Endothelial cell of umbilical vein (primary cell): Measurements from ENCODE around the gene KCTD20. TPM values are rescaled to one million over a fixed set of nuclear protein-coding genes. Genes with fewer than 3 reads are reported as not detected.

Source experiments
- BruUV-seq: library from RNA; stranded (reverse); fragments of 400-500 nt; replicated peaks from 2 replicates; lab custom pipeline; 2021; lab: Mats Ljungman, UMichigan
- CTCF ChIA-PET: fragments of 300-600, 350-600 bp; sonication (Branson Sonifier 250); formaldehyde crosslinking; loops from one replicate; lab custom pipeline; 2021; ENCODE audit warnings: antibody characterized with exemption, inconsistent platforms; lab: Charles Lee
- POLR2A ChIA-PET: fragments of 300-600, 350-600 bp; sonication (Branson Sonifier 250); formaldehyde crosslinking; loops from one replicate; lab custom pipeline; 2021; ENCODE audit warnings: antibody characterized with exemption, inconsistent platforms; lab: Charles Lee
- DNase-seq: peaks from one replicate; pipeline ENCODE4 v3.0.0-alpha.2; 2011; ENCODE audit warnings: low read depth, low spot score
- FAIRE-seq: peaks from 2 replicates; lab custom pipeline; 2011; peaks lifted over from hg19 to GRCh38; lab: Jason Lieb, UNC
- H2AFZ ChIP-seq: 2 replicates; pipeline ENCODE4 v1.6.0; 2012; ENCODE audit warnings: low read depth, low read length, control low read depth, inconsistent platforms
- H3K27ac ChIP-seq: 2 replicates; pipeline ENCODE4 v1.5.1; 2011; ENCODE audit warnings: low read depth, mild to moderate bottlenecking, control low read depth, low read length, moderate library complexity; ENCODE audit not compliant: insufficient read depth
- H3K27me3 ChIP-seq, 2 experiments: 2 replicates each; pipeline versions ENCODE4 v1.6.0 to v1.6.1; 2011; ENCODE audit warnings: low read length in 2 of 2, mixed read lengths in 1 of 2; ENCODE audit not compliant: control insufficient read depth in 2 of 2, insufficient read depth in 2 of 2
- H3K36me3 ChIP-seq, 2 experiments: 2 replicates in 1 of 2; 3 replicates in 1 of 2; pipeline ENCODE4 v1.5.1; 2011; ENCODE audit warnings: low read length in 2 of 2, mild to moderate bottlenecking in 1 of 2, moderate library complexity in 1 of 2; ENCODE audit not compliant: control insufficient read depth in 2 of 2, insufficient read depth in 2 of 2; ENCODE audit errors: extremely low read depth in 1 of 2
- H3K4me1 ChIP-seq: 3 replicates; pipeline ENCODE4 v1.5.1; 2011; ENCODE audit warnings: mild to moderate bottlenecking, low read length; ENCODE audit not compliant: control insufficient read depth, insufficient read depth; ENCODE audit errors: extremely low read depth
- H3K4me2 ChIP-seq: 2 replicates; pipeline ENCODE4 v1.6.1; 2011; ENCODE audit warnings: low read length, control low read depth, mixed read lengths; ENCODE audit not compliant: insufficient read depth
- H3K4me3 ChIP-seq, 3 experiments: fragments of 200-600 bp in 1 of 3; sonication (generic), shearing (Covaris generic) in 1 of 3; replicated peaks in 1 of 3; 2 replicates each; pipeline ENCODE4 v1.5.1; 2011 to 2016; ENCODE audit warnings: control low read depth in 3 of 3, low read length in 3 of 3, mild to moderate bottlenecking in 2 of 3, inconsistent platforms in 1 of 3, low read depth in 1 of 3, moderate library complexity in 1 of 3; ENCODE audit not compliant: insufficient read depth in 1 of 3
- H3K79me2 ChIP-seq: 2 replicates; pipeline ENCODE4 v1.6.0; 2012; ENCODE audit warnings: low read length, inconsistent platforms; ENCODE audit not compliant: control insufficient read depth, insufficient read depth
- H3K9ac ChIP-seq: replicated peaks from 2 replicates; pipeline ENCODE3; 2011; ENCODE audit warnings: low read length, control low read depth; ENCODE audit not compliant: insufficient read depth; ENCODE audit errors: extremely low read depth
- H3K9me1 ChIP-seq: replicated peaks from 3 replicates; pipeline ENCODE4 v1.6.0; 2011; ENCODE audit warnings: mild to moderate bottlenecking, low read length; ENCODE audit not compliant: control insufficient read depth, insufficient read depth; ENCODE audit errors: extremely low read depth
- H3K9me3 ChIP-seq: replicated peaks from 2 replicates; pipeline ENCODE4 v1.5.1; 2012; ENCODE audit warnings: low read length, inconsistent platforms; ENCODE audit not compliant: control insufficient read depth, insufficient read depth
- H4K20me1 ChIP-seq: replicated peaks from 2 replicates; pipeline ENCODE3; 2011; ENCODE audit warnings: mild to moderate bottlenecking, low read length; ENCODE audit not compliant: control insufficient read depth, insufficient read depth; ENCODE audit errors: extremely low read depth
- FOS ChIP-seq: IDR thresholded peaks from 2 replicates; pipeline ENCODE4 v1.6.1; 2011; ENCODE audit warnings: mild to moderate bottlenecking, low read length, moderate library complexity, borderline replicate concordance; ENCODE audit not compliant: insufficient read depth
- GATA2 ChIP-seq: IDR thresholded peaks from 2 replicates; pipeline ENCODE4 v1.7.0; 2011; ENCODE audit warnings: low read depth, mild to moderate bottlenecking, moderate library complexity, mixed read lengths, low read length; ENCODE audit not compliant: insufficient read length, insufficient read depth
- MYC ChIP-seq: IDR thresholded peaks from one replicate; pipeline ENCODE4 v1.6.1; 2011; ENCODE audit warnings: mild to moderate bottlenecking, low read depth, low read length
- POLR2AphosphoS5 ChIP-seq: IDR thresholded peaks from 2 replicates; pipeline ENCODE4 v1.6.1; 2012; ENCODE audit warnings: low read depth, mild to moderate bottlenecking, control low read depth, low read length, moderate library complexity; ENCODE audit not compliant: insufficient read depth
- dilution Hi-C: fragments of 300-500 bp; cut with MboI; formaldehyde crosslinking; loops from one replicate; pipeline ENCODE4 v1.15.0; 2019; ENCODE audit warnings: low sequenced_read_pairs; ENCODE audit not compliant: extremely low pct_ligation_motif_present
- intact Hi-C: fragments of 100-400 bp; cut with micrococcal nuclease; formaldehyde crosslinking; loops from one replicate; pipeline ENCODE4 v1.10.0; 2022
- polyA plus RNA-seq, 4 experiments: library from polyadenylated mRNA; depleted of rRNA in 3 of 4; stranded (reverse) in 3 of 4; unstranded in 1 of 4; fragments of >200 nt; gene quantifications; 2 replicates each; pipeline versions ENCODE4 v1.2.1 to v1.2.3, GENCODE V29; 2011 to 2012; ENCODE audit warnings: missing spikeins in 1 of 4
- total RNA-seq: library from RNA; stranded (reverse); gene quantifications from 2 replicates; pipeline ENCODE4 v1.2.3, GENCODE V29; 2021

Gene KCTD20
- total and polyA plus RNA-seq, 2 donors (not counting 3 experiments of a cell fraction or from before 2014, with no cell fraction given) = 26.2 to 47.2 TPM

DNA sequence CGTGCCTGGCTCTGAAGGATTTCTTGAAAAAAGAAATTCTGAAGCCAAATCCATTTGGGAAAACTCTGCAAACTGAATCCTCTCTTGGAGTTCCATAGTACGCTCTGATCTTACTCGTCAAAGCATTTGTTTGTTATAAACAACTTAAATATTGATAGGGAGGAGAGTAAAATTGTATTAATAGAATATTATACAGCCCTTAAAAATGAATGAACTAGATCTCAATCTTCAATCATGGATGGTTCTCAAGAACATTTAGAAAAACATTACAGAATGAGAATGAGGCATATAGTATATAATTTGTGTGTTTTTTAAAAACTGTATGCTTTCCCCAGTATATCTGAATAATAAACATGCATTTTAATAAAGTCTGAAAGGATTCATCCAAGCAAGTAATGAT is 24.8 kb downstream of the KCTD20 start:
- H2AFZ ChIP-seq = no peak overlapping the region
- FAIRE-seq = no peak
- no peaks in the 10 kb centered on the region for H4K20me1 ChIP-seq
- no peak overlapping the region for H3K9ac ChIP-seq
- POLR2A ChIA-PET = no interaction called here
- H3K79me2 ChIP-seq = peaks cover 49% of the 10 kb centered on the region
- H3K27me3 ChIP-seq = no peaks in the 10 kb centered on the region
- no peak for DNase-seq
- no peaks in the 10 kb centered on the region for H3K9me3 ChIP-seq
- no peaks in the 10 kb centered on the region for H3K9me1 ChIP-seq
- H3K36me3 ChIP-seq = peaks cover 0 to 2% of the 10 kb centered on the region in 2 experiments
- no peak overlapping the region for H3K4me2 ChIP-seq
- peaks cover 6% of the 10 kb centered on the region for H3K4me1 ChIP-seq
- dilution Hi-C loops = no loop called here
- H3K4me3 ChIP-seq = no peak overlapping the region
- no peak overlapping the region for H3K27ac ChIP-seq
- intact Hi-C loops = no loop called here
- no peak for TF ChIP-seq MYC
- TF ChIP-seq POLR2AphosphoS5 = no peak
- no TSS peak for BruUV-seq
- CTCF ChIA-PET = interaction anchor here (3.3 kb wide), 1 partner anchor 8 kb away, joined by 12 read pairs; no protein-coding TSS in a partner anchor

DNA sequence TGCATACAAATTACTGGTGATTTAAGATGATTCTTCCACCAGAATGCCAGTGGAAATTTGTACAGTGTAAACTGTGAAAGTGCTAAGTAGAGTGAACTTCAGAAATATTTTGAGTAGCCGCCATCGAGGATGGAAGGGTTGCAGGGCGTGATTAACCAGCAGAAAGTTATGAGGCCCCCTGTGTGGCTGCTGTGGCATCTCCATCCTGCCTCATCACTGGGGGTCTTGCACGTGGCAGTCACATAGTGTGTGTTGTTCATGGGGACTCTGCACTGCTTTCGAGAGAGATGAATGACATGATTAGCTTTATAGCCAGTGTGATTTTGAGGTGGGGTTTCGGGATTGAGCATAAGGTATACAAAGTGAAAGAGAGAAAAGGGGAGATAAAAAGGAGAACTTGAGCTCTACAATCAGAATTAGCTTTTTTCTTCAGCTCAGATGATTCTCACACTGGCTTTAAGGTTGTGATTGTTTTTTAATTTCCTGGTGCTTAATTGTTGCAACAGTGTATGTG is 26.4 kb downstream of the KCTD20 start:
- H3K27me3 ChIP-seq = no peaks in the 10 kb centered on the region
- H3K9ac ChIP-seq = no peak overlapping the region
- H3K4me1 ChIP-seq = no peaks in the 10 kb centered on the region
- BruUV-seq = no TSS peak
- H3K36me3 ChIP-seq = peaks cover 0 to 2% of the 10 kb centered on the region in 2 experiments
- TF ChIP-seq FOS (no peak), MYC (no peak), GATA2 (no peak)
- intact Hi-C loops = no loop called here
- ChIA-PET POLR2A (no interaction called here), CTCF (interaction anchor here (0.6 to 3.3 kb wide), 6 partner anchors 7 to 46 kb away, joined by 3 to 12 read pairs (median 3); no protein-coding TSS in a partner anchor)
- no peak for DNase-seq
- no peaks in the 10 kb centered on the region for H3K9me3 ChIP-seq
- FAIRE-seq = no peak
- no peaks in the 10 kb centered on the region for H3K9me1 ChIP-seq
- peaks cover 35% of the 10 kb centered on the region for H3K79me2 ChIP-seq
- no peak overlapping the region for H3K27ac ChIP-seq
- H4K20me1 ChIP-seq = no peaks in the 10 kb centered on the region
- no peak overlapping the region for H3K4me3 ChIP-seq
- H3K4me2 ChIP-seq = no peak overlapping the region
- dilution Hi-C loops = no loop called here
- no peak overlapping the region for H2AFZ ChIP-seq
